Tongue (tissue), 2 donors: ENCODE measurements around the gene SEZ6L. TPM values are rescaled to one million over a fixed set of nuclear protein-coding genes. Genes with fewer than 3 reads are reported as not detected.

Source experiments
- DNase-seq: peaks from one replicate; pipeline ENCODE4 v3.0.0-alpha.2; 2015
- total RNA-seq: library from RNA; depleted of rRNA; stranded (reverse); fragments of >200 nt; gene quantifications from one replicate; pipeline ENCODE4 v1.2.3, GENCODE V29; 2014

The SEZ6L gene
- total RNA-seq = 0.92 TPM

- peak; percentile 48 for DNase-seq
Measured at GRCh38 chr22:26169315-26170111, at the start of gene SEZ6L. TSS of gene SEZ6L (plus strand) at chr22:26169462. CDS start at chr22:26169670, 208 bp downstream.

GRCh38 chr22:26122920-26123468 lies 46.3 kb upstream of the SEZ6L start:
- DNase-seq = no peak

- no peak for DNase-seq
Measured at GRCh38 chr22:26124991-26125725, 44.1 kb upstream of the SEZ6L start.

GRCh38 chr22:26127126-26127525 lies 42.1 kb upstream of the SEZ6L start:
- DNase-seq = no peak

- no peak for DNase-seq
Measured at GRCh38 chr22:26127556-26127955, 41.7 kb upstream of the SEZ6L start.

- no peak for DNase-seq
Measured at GRCh38 chr22:26131589-26132154, 37.6 kb upstream of the SEZ6L start.

- DNase-seq = no peak
Measured at GRCh38 chr22:26134654-26135330, 34.5 kb upstream of the SEZ6L start.

- no peak for DNase-seq
Measured at GRCh38 chr22:26135806-26136205, 33.5 kb upstream of the SEZ6L start.

GRCh38 chr22:26139310-26139709 lies 30.0 kb upstream of the SEZ6L start:
- peak; percentile 7 for DNase-seq

- DNase-seq = no peak
Measured at GRCh38 chr22:26141831-26142230, 27.4 kb upstream of the SEZ6L start.

GRCh38 chr22:26143806-26144325 lies 25.4 kb upstream of the SEZ6L start:
- DNase-seq = no peak

GRCh38 chr22:26159886-26160285 lies 9.4 kb upstream of the SEZ6L start:
- DNase-seq = no peak

- DNase-seq = no peak
Measured at GRCh38 chr22:26161746-26162145, 7.5 kb upstream of the SEZ6L start.

GRCh38 chr22:26162926-26163325 lies 6.3 kb upstream of the SEZ6L start:
- no peak for DNase-seq

GRCh38 chr22:26164174-26164573 lies 5.1 kb upstream of the SEZ6L start:
- no peak for DNase-seq

- DNase-seq = no peak
Measured at GRCh38 chr22:26168330-26168851, 871 bp upstream of the SEZ6L start.

GRCh38 chr22:26168939-26169314 lies 335 bp upstream of the SEZ6L start:
- peak; percentile 11 for DNase-seq

GRCh38 chr22:26170112-26170492 lies 840 bp downstream of the SEZ6L start:
- DNase-seq = no peak

- peak; percentile 68 for DNase-seq
Measured at GRCh38 chr22:26170795-26171580, 1.7 kb downstream of the SEZ6L start.

GRCh38 chr22:26172389-26172990 lies 3.2 kb downstream of the SEZ6L start:
- peak; percentile 41 for DNase-seq

GRCh38 chr22:26174280-26174679 lies 5.0 kb downstream of the SEZ6L start:
- DNase-seq = peak; percentile 15
